H1 (cell line): ENCODE results near the gene CACNA2D3.

Experiments used
- CTCF ChIP-seq, 3 experiments: IDR thresholded peaks; 1 replicate in 2 of 3; 2 replicates in 1 of 3; pipeline versions ENCODE4 v1.5.1 to v1.6.1; 2011; ENCODE audit warnings: low read length in 3 of 3, mild to moderate bottlenecking in 3 of 3, inconsistent platforms in 2 of 3, low read depth in 1 of 3, moderate library complexity in 1 of 3; ENCODE audit not compliant: insufficient read depth in 1 of 3; ENCODE audit errors: control extremely low read depth in 1 of 3
- SRF ChIP-seq: IDR thresholded peaks from 2 replicates; pipeline ENCODE4 v1.6.1; 2011; ENCODE audit warnings: mild to moderate bottlenecking, low read depth, low read length, moderate library complexity

- TF ChIP-seq CTCF (IDR thresholded peaks at IDR 0.05; ENCODE audit: control extremely low read depth in 1 of 3, insufficient read depth in 1 of 3, low read depth in 1 of 3, low read length in 3 of 3) (no peak), SRF (no peak)
Measured at GRCh38 chr3:54304877-54305276, 182.5 kb downstream of the CACNA2D3 start.
